OCI-LY1 (cell line): ENCODE results near the gene FBXW8.

Experiments
- H2AFZ ChIP-seq: fragments of 200-600 bp; sonication (generic), shearing (Covaris generic); 2 replicates; pipeline ENCODE4 v1.6.0; 2014; ENCODE audit warnings: antibody characterized with exemption, mild to moderate bottlenecking, low read length
- H3F3A ChIP-seq: fragments of 200-600 bp; sonication (generic), shearing (Covaris generic); 2 replicates; pipeline ENCODE4 v1.6.0; 2014; ENCODE audit warnings: mild to moderate bottlenecking, antibody characterized with exemption, low read length, moderate library complexity; ENCODE audit not compliant: insufficient read depth
- H3K27ac ChIP-seq: fragments of 200-600 bp; sonication (generic); 2 replicates; pipeline ENCODE4 v1.5.1; 2014; ENCODE audit warnings: low read length, mixed run types, mild to moderate bottlenecking, low read depth; ENCODE audit not compliant: poor library complexity, severe bottlenecking
- H3K27me3 ChIP-seq: fragments of 200-600 bp; sonication (generic); 2 replicates; pipeline ENCODE4 v1.6.0; 2014; ENCODE audit warnings: antibody characterized with exemption, mild to moderate bottlenecking, low read length, moderate library complexity; ENCODE audit not compliant: insufficient read depth
- H3K36me3 ChIP-seq: fragments of 200-600 bp; sonication (generic); 2 replicates; pipeline ENCODE4 v1.6.1; 2014; ENCODE audit warnings: mild to moderate bottlenecking, antibody characterized with exemption, low read length, moderate library complexity, mixed read lengths; ENCODE audit not compliant: insufficient read depth
- H3K4me1 ChIP-seq: fragments of 200-600 bp; sonication (generic); 2 replicates; pipeline ENCODE4 v1.5.1; 2014; ENCODE audit warnings: mild to moderate bottlenecking, low read length, moderate library complexity; ENCODE audit not compliant: insufficient read depth, severe bottlenecking
- H3K4me2 ChIP-seq: fragments of 200-600 bp; sonication (generic), shearing (Covaris generic); 2 replicates; pipeline ENCODE4 v1.6.1; 2014; ENCODE audit warnings: low read length
- H3K4me3 ChIP-seq: fragments of 200-600 bp; sonication (generic); 2 replicates; pipeline ENCODE4 v1.5.1; 2014; ENCODE audit warnings: low read length, low read depth, mild to moderate bottlenecking, mixed read lengths; ENCODE audit not compliant: poor library complexity, severe bottlenecking
- H3K79me2 ChIP-seq: fragments of 200-600 bp; shearing (Covaris generic); 2 replicates; pipeline ENCODE4 v1.6.1; 2016; ENCODE audit warnings: mixed run types, low read length, mixed read lengths; ENCODE audit not compliant: insufficient read depth
- H3K9ac ChIP-seq: fragments of 200-600 bp; sonication (generic), shearing (Covaris generic); 2 replicates; pipeline ENCODE4 v1.6.1; 2014; ENCODE audit warnings: mild to moderate bottlenecking, low read length, mixed read lengths
- H3K9me2 ChIP-seq: fragments of 200-600 bp; sonication (generic), shearing (Covaris generic); 2 replicates; pipeline ENCODE4 v1.6.1; 2014; ENCODE audit warnings: low read depth, mild to moderate bottlenecking, low read length, mixed read lengths
- H3K9me3 ChIP-seq: fragments of 200-600 bp; shearing (Covaris generic); 2 replicates; pipeline ENCODE4 v1.6.1; 2014; ENCODE audit warnings: low read length, mixed read lengths
- H4K20me1 ChIP-seq: fragments of 200-600 bp; sonication (generic), shearing (Covaris generic); 2 replicates; pipeline ENCODE4 v1.6.0; 2016; ENCODE audit warnings: mild to moderate bottlenecking, low read length; ENCODE audit not compliant: insufficient read depth
- EZH2 ChIP-seq: fragments of 200-600 bp; sonication (generic), shearing (Covaris generic); IDR thresholded peaks from 2 replicates; pipeline ENCODE4 v1.8.0; 2017; ENCODE audit warnings: borderline replicate concordance, mixed run types, mild to moderate bottlenecking, antibody characterized with exemption, low read length, moderate library complexity, mixed read lengths
- TF ChIP-seq, protein P1 (sequence below): fragments of 200-600 bp; sonication (generic), shearing (Covaris generic); IDR thresholded peaks from 2 replicates; pipeline ENCODE4 v1.5.1; 2017; ENCODE audit warnings: mild to moderate bottlenecking, antibody characterized with exemption, low read length, moderate library complexity, mixed read lengths

FBXW8 gene

DNA sequence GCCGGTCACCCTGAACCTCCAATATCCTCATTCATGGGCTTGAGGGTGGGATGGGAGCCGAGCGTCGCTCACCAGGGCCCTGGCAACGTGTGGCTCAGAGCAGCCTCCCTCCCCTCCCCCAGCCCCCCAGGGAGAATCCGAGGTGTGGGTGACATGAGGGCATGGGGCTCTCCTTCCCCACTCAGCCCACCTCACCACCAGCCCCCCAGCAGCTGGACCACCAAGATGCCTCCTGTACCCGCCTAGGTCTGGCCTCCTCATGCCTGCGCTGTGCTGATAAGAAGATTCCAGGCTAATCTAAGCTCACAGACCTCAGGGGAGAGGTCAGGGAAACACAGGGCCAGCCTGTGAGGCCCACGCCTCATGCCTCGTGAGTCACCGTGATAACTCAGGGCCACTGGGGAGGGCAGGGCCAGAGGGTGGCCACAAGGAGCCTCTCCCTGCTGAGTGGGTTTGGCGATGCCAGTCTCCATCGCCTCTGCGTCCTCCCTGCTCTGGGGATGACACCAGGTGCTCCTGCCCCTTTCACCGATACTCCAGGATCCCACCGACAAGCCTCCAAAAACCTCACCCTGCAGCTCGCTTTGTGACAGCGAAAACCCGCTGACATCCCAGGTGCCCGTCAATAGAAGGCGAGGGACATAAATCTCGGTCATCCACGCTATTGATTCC is 131.6 kb downstream of the FBXW8 start:
- H3K79me2 ChIP-seq: no peaks in the 10 kb centered on the region
- no peaks in the 10 kb centered on the region for H3K4me1 ChIP-seq
- H3F3A ChIP-seq: no peaks in the 10 kb centered on the region
- no peak overlapping the region for H3K4me3 ChIP-seq
- TF ChIP-seq, protein P1, sequence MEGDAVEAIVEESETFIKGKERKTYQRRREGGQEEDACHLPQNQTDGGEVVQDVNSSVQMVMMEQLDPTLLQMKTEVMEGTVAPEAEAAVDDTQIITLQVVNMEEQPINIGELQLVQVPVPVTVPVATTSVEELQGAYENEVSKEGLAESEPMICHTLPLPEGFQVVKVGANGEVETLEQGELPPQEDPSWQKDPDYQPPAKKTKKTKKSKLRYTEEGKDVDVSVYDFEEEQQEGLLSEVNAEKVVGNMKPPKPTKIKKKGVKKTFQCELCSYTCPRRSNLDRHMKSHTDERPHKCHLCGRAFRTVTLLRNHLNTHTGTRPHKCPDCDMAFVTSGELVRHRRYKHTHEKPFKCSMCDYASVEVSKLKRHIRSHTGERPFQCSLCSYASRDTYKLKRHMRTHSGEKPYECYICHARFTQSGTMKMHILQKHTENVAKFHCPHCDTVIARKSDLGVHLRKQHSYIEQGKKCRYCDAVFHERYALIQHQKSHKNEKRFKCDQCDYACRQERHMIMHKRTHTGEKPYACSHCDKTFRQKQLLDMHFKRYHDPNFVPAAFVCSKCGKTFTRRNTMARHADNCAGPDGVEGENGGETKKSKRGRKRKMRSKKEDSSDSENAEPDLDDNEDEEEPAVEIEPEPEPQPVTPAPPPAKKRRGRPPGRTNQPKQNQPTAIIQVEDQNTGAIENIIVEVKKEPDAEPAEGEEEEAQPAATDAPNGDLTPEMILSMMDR: no peak
- H3K9ac ChIP-seq: no peak overlapping the region
- H3K4me2 ChIP-seq: no peak overlapping the region
- H3K36me3 ChIP-seq: no peaks in the 10 kb centered on the region
- H3K9me2 ChIP-seq: no peaks in the 10 kb centered on the region
- H3K27ac ChIP-seq: no peak overlapping the region
- H3K9me3 ChIP-seq: no peaks in the 10 kb centered on the region
- H4K20me1 ChIP-seq: no peaks in the 10 kb centered on the region
- no peak overlapping the region for H2AFZ ChIP-seq
- peaks cover 4% of the 10 kb centered on the region; the same call in 1 of the 2 replicates for H3K27me3 ChIP-seq

DNA sequence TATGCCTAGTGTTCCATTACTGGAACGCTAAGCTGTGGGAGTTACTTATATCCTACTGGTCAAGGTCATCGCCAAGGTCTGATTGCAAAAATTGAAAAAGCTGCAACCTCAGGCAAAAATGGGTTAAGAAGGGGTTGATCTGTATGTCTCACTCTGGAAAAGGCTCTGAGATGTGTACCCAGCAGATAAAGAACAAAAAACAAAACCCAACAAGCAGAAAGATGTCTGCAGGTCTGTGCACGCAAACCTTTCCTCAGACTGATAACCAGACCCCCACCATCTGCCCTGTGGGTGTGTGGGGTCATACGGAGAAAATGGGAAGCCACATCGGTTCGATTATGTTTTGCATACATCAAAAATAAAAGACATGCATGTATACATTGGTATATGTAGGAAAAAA is 132.1 kb downstream of the FBXW8 start:
- Histone ChIP-seq H3K79me2 (no peaks in the 10 kb centered on the region), H3K9me3 (no peaks in the 10 kb centered on the region), H4K20me1 (no peaks in the 10 kb centered on the region), H3K27ac (no peak overlapping the region), H3F3A (no peaks in the 10 kb centered on the region), H3K36me3 (no peaks in the 10 kb centered on the region), H3K27me3 (peaks cover 4% of the 10 kb centered on the region; the same call in 1 of the 2 replicates), H3K4me2 (no peak overlapping the region), H3K4me3 (no peak overlapping the region), H3K9ac (no peak overlapping the region), H2AFZ (no peak overlapping the region), H3K4me1 (no peaks in the 10 kb centered on the region), H3K9me2 (no peaks in the 10 kb centered on the region)
- TF ChIP-seq, protein P1: no peak
- TF ChIP-seq EZH2: no peak

DNA sequence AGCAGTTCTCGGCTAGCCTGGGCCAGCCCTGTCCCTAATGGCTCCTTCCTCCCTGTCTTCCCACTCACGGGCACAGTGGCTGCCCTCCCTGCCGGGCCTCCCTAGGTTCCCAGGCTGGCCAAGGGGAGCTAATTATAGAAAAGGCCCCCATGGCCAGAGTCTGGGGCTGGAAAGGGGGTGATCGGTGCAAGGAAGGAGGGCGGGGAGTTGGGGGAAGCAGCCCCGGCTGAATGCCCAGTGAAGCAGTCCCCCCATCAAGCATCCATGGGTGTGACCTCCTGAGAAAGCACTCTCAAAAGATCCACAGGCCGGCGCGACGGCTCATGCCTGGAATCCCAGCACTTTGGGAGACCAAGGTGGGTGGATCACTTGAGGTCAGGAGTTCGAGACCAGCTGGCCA is 133.6 kb downstream of the FBXW8 start:
- no peak overlapping the region for H3K27ac ChIP-seq
- no peak overlapping the region for H3K4me2 ChIP-seq
- H3K4me3 ChIP-seq: no peak overlapping the region

More for the DNA sequence above, 133.6 kb downstream of the FBXW8 start:
- Histone ChIP-seq H3K9me2 (no peaks in the 10 kb centered on the region), H2AFZ (no peak overlapping the region), H3K9me3 (no peaks in the 10 kb centered on the region), H3K9ac (no peak overlapping the region), H3F3A (no peaks in the 10 kb centered on the region), H3K27me3 (peaks cover 4% of the 10 kb centered on the region; the same call in 1 of the 2 replicates), H4K20me1 (no peaks in the 10 kb centered on the region), H3K4me1 (no peaks in the 10 kb centered on the region), H3K79me2 (no peaks in the 10 kb centered on the region), H3K36me3 (no peaks in the 10 kb centered on the region)
- TF ChIP-seq, protein P1: no peak
- no peak for TF ChIP-seq EZH2
